Ovary (tissue), 3 donors: ENCODE data around the gene TM4SF4.

ENCODE experiments used
- CTCF ChIP-seq, 3 donors: fragments of 450-650 bp in 2 of 3; fragments of 200-600 bp in 1 of 3; IDR thresholded peaks; one replicate each; pipeline versions ENCODE4 v1.5.1 to v1.8.0; 2016 to 2022; ENCODE audit warnings: antibody characterized with exemption in 3 of 3, mild to moderate bottlenecking in 1 of 3
- EP300 ChIP-seq: sonication (generic); formaldehyde crosslinking; IDR thresholded peaks from one replicate; pipeline ENCODE4 v1.6.1; 2017; ENCODE audit warnings: antibody characterized with exemption
- POLR2A ChIP-seq: fragments of 450-650 bp; IDR thresholded peaks from one replicate; pipeline ENCODE4 v1.6.1; 2017; ENCODE audit warnings: antibody characterized with exemption, mild to moderate bottlenecking, moderate library complexity
- donor health status: DM: no; HTN: no; CAD: no.

DNA sequence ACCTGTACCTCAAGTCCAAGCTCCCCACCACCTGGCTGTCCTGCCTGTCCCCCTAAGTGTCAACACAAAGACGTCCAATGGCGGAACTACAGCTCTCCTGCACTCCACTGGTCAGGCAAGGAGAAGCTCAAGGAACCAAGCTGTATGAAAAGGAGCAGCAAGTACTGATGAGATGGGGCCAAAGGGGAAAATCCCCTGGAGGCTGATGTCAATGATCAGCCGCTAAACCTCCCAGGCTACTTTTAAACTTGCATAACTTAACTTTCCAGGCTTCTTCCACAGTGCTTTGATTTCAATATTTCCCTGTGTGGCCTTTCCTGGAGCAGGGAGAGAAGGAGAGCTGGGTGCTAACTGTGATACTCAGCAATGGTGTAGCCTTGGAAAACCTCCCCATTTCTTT, 35.0 kb downstream of the TM4SF4 start:
- TF ChIP-seq CTCF (IDR thresholded peaks at IDR 0.05) (no peak), POLR2A (no peak), EP300 (no peak)
